Thyroid gland (tissue), 4 donors: ENCODE measurements around the gene OTOP3. TPM values are rescaled to one million over a fixed set of nuclear protein-coding genes. Genes with fewer than 3 reads are reported as not detected.
"Not testable (repeated sequence)": the region's sequence is repeated elsewhere in the genome, so short reads cannot be mapped to it uniquely, and the experiment has no call there.

ENCODE experiments used
- DNase-seq, 2 donors: peaks; one replicate each; pipeline ENCODE4 v3.0.0-alpha.2; 2019
- H3K27ac ChIP-seq, 3 donors: fragments of 200-600 bp; sonication (generic); 1 replicate in 2 of 3; 2 replicates in 1 of 3; pipeline ENCODE4 v1.5.1; 2016 to 2019; ENCODE audit warnings: mild to moderate bottlenecking in 1 of 3, moderate library complexity in 1 of 3
- H3K27me3 ChIP-seq: fragments of 200-600 bp; sonication (generic); one replicate; pipeline ENCODE4 v1.5.1; 2019
- H3K36me3 ChIP-seq, 2 donors: fragments of 200-600 bp; sonication (generic); one replicate each; pipeline ENCODE4 v1.5.1; 2016 to 2019
- H3K4me1 ChIP-seq, 2 donors: fragments of 200-600 bp; sonication (generic); one replicate each; pipeline ENCODE4 v1.5.1; 2017 to 2019
- H3K4me3 ChIP-seq, 3 donors: fragments of 200-600 bp; sonication (generic); replicated peaks in 1 of 3; 1 replicate in 2 of 3; 2 replicates in 1 of 3; pipeline ENCODE4 v1.5.1; 2016; ENCODE audit warnings: mild to moderate bottlenecking in 1 of 3
- H3K9me3 ChIP-seq: fragments of 200-600 bp; sonication (generic); one replicate; pipeline ENCODE4 v1.5.1; 2017
- CTCF ChIP-seq, 6 experiments: fragments of 200-600 bp in 3 of 6; fragments of 450-650 bp in 3 of 6; sonication (generic) in 3 of 6; IDR thresholded peaks; one replicate each; pipeline ENCODE4 v1.5.1; 2016 to 2019; ENCODE audit warnings: antibody characterized with exemption in 6 of 6, mild to moderate bottlenecking in 2 of 6, inconsistent platforms in 1 of 6, moderate library complexity in 1 of 6
- POLR2A ChIP-seq, 2 donors: fragments of 450-650 bp; IDR thresholded peaks; one replicate each; pipeline ENCODE4 v1.6.1; 2017; ENCODE audit warnings: antibody characterized with exemption in 2 of 2, mild to moderate bottlenecking in 2 of 2, moderate library complexity in 1 of 2
- WGBS, 2 donors: methylation state at CpG; one replicate each; pipeline ENCODE4 v1.1.5; 2017; 5-methylcytosine and 5-hydroxymethylcytosine counted together
- intact Hi-C: fragments of 100-400 bp; cut with DNase I; formaldehyde crosslinking; loops from one replicate; pipeline ENCODE4 v1.15.1; 2023
- total RNA-seq, 4 donors: library from RNA; depleted of rRNA; stranded (reverse); fragments of >200 nt; gene quantifications; one replicate each; pipeline ENCODE4 v1.2.3, GENCODE V29; 2016

OTOP3 gene
- total RNA-seq, 4 donors from 2014 or later, result not detected

GRCh38 chr17:74907012-74907411 lies 28.7 kb upstream of the OTOP3 start:
- intact Hi-C loops, result no loop called here
- H3K36me3 ChIP-seq, result no peaks in the 10 kb centered on the region
- WGBS, 2 donors, result 97 to 98% methylated on average over 11 to 12 of the region's 34 CpGs
- H3K4me1 ChIP-seq, result no peaks in the 10 kb centered on the region
- H3K9me3 ChIP-seq, result no peaks in the 10 kb centered on the region
- H3K4me3 ChIP-seq, result no peak overlapping the region
- no peaks in the 10 kb centered on the region for H3K27me3 ChIP-seq
- TF ChIP-seq POLR2A (IDR thresholded peaks at IDR 0.05) (no peak), CTCF (IDR thresholded peaks at IDR 0.05) (no peak)
- H3K27ac ChIP-seq, result no peak overlapping the region
- no peak for DNase-seq

GRCh38 chr17:74909097-74909496 lies 26.6 kb upstream of the OTOP3 start:
- H3K9me3 ChIP-seq, DNase-seq, H3K4me3 ChIP-seq, H3K27ac ChIP-seq, intact Hi-C loops, H3K36me3 ChIP-seq, H3K27me3 ChIP-seq, H3K4me1 ChIP-seq: not testable (repeated sequence)
- WGBS, 2 donors, result 68 to 77% methylated on average over 4 of the region's 4 CpGs

- intact Hi-C loops, result not testable (repeated sequence)
- 72 to 78% methylated on average over 8 of the region's 8 CpGs for WGBS, 2 donors
Measured at GRCh38 chr17:74911423-74911822, 24.3 kb upstream of the OTOP3 start.

DNA sequence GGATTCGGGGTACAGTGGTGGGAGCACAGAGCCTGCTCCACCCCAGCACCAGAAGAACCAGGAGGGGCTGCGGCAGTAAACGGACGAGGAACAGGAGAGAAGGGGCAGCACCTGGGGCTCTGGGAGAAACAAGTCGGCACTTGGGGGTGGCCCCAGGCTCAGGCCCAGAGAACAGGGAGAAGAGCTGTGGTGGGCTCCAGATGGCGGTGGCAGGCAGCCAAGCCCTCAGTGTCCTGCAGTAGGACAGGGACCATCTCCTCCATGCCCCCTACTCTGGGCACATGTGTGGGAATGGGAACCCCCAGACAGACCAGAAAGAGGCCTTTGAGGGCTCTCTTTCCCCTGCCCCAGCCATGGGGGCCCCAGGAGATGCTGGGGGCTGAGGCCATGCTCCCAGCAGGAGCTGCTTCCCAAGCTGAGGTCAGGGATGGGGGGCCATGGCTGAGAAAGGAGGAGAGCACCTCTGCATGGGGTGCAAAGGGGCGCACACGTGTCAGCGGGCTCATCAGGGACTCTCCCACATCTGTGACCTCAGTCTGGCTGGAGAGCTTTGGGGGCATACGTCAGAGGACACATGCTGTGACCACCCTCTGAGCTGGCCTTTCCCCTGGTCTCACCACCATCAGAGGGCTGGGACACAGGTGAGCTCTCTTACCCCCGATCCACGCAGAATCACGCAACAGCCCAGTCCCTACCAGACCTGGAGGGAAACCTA lies 19.4 kb upstream of the OTOP3 start:
- intact Hi-C loops, result no loop called here
- Histone ChIP-seq H3K4me3 (no peak overlapping the region), H3K27me3 (no peaks in the 10 kb centered on the region), H3K36me3 (no peaks in the 10 kb centered on the region), H3K4me1 (no peaks in the 10 kb centered on the region), H3K27ac (no peak overlapping the region), H3K9me3 (no peaks in the 10 kb centered on the region)
- 87 to 90% methylated on average over 9 to 12 of the region's 13 CpGs for WGBS, 2 donors
- no peak for DNase-seq
- no peak for TF ChIP-seq CTCF (IDR thresholded peaks at IDR 0.05)
- no peak for TF ChIP-seq POLR2A (IDR thresholded peaks at IDR 0.05)

More at GRCh38 chr17:74911423-74911822, 24.3 kb upstream of the OTOP3 start:
- H3K27ac ChIP-seq, DNase-seq, H3K4me3 ChIP-seq, H3K9me3 ChIP-seq, H3K4me1 ChIP-seq, H3K27me3 ChIP-seq, H3K36me3 ChIP-seq: not testable (repeated sequence)

DNA sequence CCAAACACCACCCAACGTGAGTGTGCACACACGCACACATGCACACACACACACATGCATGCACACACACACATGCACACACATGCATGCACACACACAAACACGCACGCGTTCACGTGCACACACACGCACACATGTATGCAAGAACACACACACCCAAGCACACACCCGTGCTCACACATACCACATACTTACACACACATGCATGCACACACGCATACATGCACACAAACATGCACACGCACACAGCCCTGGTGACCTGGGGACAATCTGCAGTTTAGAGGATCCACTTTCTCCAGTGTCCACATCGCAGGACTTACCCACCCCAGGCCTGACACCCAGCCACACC lies 18.9 kb upstream of the OTOP3 start:
- Histone ChIP-seq H3K4me3 (no peak overlapping the region), H3K36me3 (no peaks in the 10 kb centered on the region), H3K27me3 (no peaks in the 10 kb centered on the region), H3K9me3 (no peaks in the 10 kb centered on the region), H3K4me1 (no peaks in the 10 kb centered on the region), H3K27ac (no peak overlapping the region)
- intact Hi-C loops, result no loop called here
- 94 to 95% methylated on average over 11 of the region's 11 CpGs for WGBS, 2 donors
- DNase-seq, result no peak
- no peak for TF ChIP-seq CTCF (IDR thresholded peaks at IDR 0.05)
- no peak for TF ChIP-seq POLR2A (IDR thresholded peaks at IDR 0.05)

- no peaks in the 10 kb centered on the region for H3K27me3 ChIP-seq
Measured at GRCh38 chr17:74917430-74917829, 18.3 kb upstream of the OTOP3 start.

More at GRCh38 chr17:74917430-74917829, 18.3 kb upstream of the OTOP3 start:
- H3K36me3 ChIP-seq, result no peaks in the 10 kb centered on the region
- no peaks in the 10 kb centered on the region for H3K9me3 ChIP-seq
- intact Hi-C loops, result no loop called here
- no peak for DNase-seq
- no peak overlapping the region for H3K27ac ChIP-seq
- no peaks in the 10 kb centered on the region for H3K4me1 ChIP-seq
- TF ChIP-seq POLR2A (IDR thresholded peaks at IDR 0.05) (no peak), CTCF (IDR thresholded peaks at IDR 0.05) (no peak)
- 67 to 76% methylated on average over 9 to 10 of the region's 10 CpGs for WGBS, 2 donors
- H3K4me3 ChIP-seq, result no peak overlapping the region
